Fibroblast of skin of right quadriceps (primary cell): ENCODE measurements around the gene TSSK6.
A peak's percentile ranks its signal among the peaks of the same experiment; 100 is the strongest.

Source experiments
- DNase-seq: peaks from one replicate; pipeline ENCODE4 v3.0.0-alpha.2; 2013

TSSK6 gene

DNA sequence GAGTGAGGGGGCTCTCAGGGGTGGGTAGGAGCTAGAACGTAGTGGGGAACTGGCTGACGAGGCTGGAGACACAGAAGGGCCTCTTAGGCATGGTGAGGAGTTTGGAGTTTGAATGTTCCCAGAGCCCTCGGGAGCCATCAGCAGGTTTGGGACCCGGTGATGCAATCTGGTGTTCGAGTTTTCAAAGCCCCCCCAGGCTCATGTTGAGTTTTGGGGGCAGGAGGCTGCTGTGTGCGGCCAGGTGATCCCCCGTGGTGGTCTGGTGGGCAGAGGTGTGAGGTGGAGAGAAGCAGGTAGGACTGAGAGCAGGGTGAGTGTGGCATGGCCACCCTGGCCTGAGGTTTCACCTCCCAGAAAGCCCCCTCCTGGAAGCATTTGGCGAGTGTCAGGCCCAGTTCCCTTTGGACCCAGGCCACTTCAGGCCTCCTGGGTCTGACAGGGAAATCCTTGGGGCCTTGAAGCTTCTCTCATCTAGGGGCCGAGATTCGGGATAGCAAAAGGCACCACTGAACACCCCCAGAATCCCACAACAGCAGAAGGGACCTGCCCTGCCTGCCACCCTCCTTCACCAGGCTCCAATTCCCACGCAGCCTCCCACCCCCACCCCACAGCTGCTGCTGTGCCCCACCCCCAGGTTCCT lies 14.6 kb upstream of the TSSK6 start:
- no peak for DNase-seq

DNA sequence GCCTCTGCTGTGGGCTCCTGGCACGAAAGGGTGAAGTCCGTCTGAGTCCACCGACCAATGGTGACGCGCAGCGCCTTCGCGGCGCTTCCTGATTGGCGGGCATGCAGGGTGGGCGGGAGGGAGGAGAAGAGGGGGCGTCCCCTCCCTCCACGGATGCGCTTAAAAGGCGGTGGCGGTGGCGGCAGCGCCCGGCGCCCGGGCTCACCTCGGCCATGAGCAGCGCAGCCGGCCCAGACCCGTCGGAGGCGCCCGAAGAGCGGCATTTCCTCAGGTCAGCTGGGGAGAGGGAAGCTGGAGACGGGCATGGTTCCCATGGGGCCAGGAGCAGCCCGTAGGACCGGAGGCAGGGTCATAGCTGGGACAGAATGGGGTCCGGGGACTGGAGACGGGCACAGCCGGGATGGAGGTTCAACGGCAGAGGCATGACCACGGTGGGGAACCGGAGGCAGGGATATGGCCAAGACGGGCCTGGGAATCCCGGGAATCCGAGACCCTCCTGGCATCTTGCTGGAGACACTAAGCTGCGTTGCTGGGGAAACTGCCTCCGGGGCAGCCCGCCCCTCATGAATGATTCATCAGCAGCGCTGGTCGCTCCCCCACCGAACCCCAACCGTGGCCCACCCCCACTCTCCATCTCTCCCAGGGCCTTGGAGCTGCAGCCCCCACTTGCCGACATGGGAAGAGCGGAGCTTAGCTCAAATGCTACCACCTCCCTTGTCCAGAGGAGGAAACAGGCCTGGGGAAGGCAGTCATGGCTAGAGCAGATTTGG lies 13.6 kb upstream of the TSSK6 start, which contains the start of gene YJEFN3:
Gene YJEFN3 (plus strand): TSS at position 191 of the 770 bp plus-strand sequence. CDS start 22 bp downstream, at position 213.
- DNase-seq, result peak; percentile 52

DNA sequence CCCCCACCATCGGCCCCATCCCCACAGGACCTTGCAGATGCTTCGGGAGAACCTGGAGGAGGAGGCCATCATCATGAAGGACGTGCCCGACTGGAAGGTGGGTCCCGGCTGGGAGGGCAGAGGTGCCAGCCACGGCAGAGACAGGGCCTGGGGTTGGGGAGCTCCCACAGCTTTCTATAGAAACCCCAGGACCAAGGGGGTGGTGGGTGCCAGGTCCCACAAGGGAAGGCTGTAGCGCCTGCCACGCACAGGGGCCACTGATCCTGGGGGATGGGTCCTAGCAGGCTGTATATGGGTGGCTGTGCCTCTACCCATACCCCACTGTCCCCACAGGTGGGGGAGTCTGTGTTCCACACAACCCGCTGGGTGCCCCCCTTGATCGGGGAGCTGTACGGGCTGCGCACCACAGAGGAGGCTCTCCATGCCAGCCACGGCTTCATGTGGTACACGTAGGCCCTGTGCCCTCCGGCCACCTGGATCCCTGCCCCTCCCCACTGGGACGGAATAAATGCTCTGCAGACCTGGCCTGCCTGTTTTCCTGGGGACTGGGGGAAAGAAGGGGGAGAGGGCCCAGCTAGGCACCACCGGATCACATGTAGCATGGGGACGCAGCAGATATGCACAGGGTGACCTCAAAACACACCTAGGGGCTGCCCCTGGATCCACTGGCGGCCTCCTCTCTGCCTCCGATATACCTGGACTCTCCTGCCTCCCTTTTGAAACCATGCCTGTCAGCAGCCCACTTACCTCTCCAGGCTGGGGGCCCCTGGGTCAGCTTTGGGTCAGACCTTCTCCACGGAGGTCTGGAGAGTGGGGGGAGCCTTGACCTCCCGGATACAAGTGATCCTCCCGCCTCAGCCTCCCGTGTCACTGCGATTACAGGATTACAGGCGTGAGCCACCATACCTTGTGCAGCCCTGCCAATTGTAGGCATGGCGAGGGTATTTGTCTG lies 12.6 kb upstream of the TSSK6 start:
- DNase-seq, result no peak

DNA sequence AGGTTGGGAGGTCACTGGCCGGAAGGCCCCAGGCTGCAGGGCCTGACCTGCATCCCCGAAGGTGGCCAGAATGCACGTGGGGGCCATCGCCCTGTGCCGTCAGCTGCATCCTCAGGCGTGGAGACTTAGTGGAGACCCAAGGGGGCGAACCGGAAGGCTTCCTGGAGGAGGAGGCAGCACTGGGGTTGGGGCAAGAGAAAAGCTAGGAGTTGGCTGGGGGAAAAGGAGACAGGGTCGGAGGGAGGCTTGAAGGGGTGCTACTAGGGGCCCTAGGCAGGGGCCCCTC lies 12.0 kb upstream of the TSSK6 start:
- DNase-seq, result no peak

DNA sequence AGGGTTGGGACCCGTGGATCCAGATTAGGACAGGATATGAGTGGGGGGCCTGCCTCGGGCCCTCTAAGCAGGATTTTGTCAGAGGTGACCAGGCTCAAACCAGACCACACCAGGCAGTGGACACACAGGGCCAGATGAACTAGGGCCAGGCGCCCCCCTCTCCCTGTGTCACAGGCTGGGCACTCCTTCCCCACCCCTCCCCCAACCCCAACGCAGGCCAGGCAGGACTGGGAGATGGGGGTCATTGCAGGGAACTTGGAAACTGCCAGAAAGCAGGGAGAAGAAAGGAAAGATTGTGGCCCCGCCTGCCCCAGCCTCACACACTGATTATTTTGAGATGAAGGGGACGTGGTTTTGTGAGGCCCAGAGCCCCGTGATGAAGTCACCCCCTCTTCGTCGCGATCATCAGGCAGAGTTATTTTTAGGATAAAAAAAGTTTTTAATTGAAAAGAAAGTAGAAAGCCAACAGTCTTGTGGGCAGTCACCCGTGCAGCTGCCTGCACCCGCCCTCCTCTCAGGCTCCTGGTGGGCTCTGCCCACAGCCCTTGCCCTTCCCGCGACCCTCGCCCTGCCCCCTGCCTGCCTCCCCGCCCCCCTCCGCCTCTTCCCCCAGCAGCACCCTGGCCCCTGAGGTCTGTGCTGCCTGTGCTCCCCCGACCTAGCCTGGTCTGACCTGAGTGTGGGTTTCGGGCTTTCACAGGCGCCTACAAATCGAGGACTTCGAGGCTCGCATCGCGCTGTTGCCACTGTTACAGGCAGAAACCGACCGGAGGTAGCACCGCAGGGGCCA lies 11.4 kb upstream of the TSSK6 start:
- no peak for DNase-seq

DNA sequence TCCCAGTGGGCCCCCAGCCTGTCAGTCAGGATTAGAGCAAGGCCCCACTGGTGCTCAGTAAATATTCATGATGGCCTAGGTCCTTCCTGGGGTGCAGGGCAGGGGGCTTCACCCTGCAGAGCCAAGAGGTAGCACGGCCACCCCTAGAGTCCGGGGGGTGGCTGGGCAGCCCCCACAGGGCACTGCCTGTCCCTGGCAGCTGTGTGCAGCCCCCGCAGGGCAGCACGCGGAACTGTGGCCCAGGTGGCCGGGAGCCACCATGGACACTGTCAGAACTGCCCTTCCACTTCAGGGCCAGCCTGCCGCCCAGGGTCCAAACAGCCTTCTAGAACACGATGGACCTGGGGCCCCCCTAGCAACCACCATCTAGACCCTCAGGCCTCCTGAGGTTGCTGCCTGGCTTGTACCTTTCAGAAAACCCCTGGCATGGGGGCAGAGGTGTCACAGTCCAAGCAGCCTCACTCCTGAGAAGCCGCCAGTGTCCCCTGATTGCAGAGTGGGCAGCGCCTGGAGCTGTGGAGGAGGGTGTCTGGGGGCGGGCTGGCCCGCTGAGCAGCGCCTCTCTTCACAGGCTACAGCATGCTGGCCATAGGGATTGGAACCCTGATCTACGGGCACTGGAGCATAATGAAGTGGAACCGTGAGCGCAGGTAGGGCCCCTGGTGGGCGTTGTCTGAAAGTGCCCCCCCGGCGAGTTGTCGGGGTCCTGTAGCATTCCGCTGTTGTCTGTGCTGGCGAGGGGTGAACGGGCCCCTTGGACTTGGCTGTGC lies 10.4 kb upstream of the TSSK6 start:
- no peak for DNase-seq

DNA sequence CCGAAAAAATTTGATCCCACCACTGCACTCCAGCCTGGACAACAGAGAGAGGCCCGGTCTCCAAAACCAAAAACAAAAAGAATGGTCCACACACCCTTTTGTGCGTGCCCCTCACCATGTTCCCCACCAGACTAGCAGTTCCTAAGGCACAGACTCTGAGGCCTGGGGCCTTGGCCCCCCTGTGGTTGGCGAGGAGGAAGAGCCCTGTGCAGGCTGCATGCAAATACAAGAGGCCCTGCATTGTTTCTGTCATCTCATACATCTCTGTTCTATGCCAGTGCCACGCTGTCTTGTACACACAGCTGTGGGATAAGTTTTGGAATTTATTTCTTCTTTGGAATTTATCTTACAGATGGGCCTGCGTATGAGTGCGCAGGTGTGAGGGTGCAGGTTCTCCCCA lies 8.7 kb upstream of the TSSK6 start:
- DNase-seq, result no peak

DNA sequence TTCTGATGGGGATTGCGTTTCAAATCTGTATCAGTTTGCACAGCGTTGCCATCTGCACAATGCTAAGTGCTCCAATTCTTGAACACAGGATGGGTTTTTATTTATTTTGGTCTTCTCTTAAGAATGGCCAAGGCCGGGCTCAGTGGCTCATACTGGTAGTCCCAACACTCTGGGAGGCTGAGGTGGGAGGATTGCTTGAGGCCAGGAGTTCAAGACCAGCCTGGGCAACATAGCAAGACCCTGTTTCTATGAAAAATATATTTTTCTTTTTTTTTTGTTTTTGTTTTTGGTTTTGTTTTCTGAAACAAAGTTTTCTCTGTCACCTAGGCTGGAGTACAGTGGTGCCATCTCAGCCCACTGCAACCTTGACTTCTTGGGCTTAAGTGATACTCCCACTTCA lies 7.8 kb upstream of the TSSK6 start:
- DNase-seq, result no peak

DNA sequence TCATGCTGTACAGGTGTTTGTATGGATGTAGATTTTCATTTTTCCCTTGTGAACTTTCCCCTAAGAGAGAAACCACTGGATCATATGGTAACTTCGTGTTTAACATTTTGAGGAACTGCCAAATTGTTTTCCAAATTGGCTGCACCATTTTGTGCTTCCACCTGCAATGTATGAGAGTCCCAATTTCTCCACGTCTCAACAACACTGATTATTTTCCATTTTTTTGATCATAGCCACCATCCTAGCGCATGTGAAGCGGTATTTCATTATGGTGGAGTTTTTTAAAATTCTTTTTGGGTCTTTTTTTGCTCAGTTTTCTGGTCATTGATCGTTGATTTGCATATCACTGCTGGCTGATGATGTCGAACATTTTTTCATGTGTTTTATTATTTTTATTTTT lies 5.6 kb upstream of the TSSK6 start:
- DNase-seq, result no peak

DNA sequence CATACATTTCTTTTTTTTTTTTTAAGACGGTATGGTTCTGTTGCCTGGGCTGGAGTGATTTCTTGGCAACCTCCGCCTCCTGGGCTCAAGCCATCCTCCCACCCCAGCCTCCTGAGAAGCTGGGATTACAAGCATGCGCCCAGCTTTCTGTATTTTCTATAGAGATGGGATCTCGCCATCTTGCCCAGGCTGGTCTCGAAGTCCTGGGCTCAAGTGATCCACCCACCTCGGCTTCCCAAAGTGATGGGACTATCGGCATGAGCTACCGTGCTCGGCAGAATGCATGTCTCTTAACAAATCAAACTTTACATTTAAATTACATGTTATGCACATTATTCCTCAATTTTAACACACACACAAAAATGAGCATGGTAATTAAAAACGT lies 1.9 kb upstream of the TSSK6 start:
- no peak for DNase-seq

DNA sequence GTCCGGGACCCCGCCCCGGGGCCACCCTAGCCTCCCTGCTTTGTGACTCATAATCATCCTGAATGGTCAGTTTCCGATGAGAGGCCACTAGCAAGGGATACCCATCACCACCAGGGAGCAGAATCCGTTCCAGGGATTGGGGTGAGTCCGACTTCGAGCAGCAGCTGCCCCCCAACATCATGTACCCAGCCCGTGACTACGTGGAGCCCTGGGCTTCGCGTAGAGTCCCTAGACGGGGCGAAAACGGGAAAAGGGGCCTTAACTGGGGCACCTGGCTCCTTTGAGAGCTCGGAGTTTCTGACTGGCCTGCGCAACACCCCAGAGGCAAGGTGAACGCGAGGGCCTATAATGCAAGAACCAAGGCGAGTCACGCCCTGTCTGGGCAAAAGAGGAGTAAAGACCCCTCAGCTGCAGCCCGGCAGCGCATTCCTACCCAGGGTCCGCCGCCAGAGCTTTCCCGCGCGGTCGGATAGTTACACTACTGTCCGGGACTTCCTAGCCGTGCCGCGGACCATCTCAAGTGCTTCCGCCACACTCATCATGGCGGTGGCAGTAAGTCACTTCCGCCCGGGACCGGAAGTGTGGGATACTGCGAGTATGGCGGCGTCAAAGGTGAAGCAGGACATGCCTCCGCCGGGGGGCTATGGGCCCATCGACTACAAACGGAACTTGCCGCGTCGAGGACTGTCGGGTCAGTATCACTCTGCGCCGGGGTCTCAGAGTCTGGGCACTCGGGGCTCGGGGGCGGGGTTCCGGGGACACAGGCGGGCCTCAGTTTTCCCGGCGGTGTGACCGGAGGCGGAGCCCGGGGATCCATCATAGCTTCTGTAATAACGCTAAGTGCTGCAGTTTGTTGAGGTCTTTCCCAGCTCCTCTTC lies 533 bp upstream of the TSSK6 start, which contains the start of gene NDUFA13:
Gene NDUFA13 (plus strand): TSS at position 584 of the 878 bp plus-strand sequence. CDS start 14 bp downstream, at position 598.
- DNase-seq, result peak; percentile 94

DNA sequence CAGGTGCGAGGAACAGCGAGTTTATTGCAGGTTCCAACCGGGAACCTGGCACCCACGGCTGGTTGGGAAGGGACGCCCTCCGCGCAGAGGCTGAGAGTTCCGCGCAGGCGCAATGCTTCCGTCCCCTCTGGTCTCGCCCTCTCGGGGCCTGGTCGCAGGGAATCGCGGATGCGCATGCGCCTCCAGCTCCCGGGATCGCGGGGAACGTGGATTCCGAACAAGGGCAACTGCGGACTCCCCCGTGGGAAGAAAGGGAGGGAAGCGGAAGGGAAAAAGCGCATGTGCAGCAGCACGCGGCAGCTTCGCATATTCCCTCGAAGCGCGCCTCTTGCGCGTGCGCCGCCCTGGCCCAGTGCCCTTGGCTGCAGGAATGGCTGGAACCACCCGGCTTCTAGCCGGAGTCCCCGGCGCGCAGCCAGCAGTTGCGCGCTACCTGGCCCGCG lies 1.1 kb downstream of the TSSK6 start:
- peak; percentile 62 for DNase-seq

DNA sequence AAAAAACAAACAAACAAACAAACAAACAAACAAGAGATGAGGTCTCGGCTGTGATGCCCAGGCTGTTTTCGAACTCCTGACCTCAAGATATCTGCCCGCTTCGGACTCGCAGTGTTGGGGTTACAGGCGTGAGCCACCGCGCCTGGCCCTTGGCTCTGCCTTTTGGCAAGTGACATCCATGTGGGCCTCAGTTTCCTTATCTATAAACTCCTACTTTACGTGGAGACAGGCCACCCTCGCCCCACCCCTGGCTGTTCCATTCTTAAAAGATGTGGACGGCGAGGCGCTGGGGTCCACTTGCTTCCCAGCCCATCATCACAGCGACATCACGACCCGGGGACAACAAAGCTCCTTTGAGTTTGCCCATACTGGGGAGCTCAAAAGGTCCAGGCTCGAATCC lies 1.7 kb downstream of the TSSK6 start:
- DNase-seq, result no peak

DNA sequence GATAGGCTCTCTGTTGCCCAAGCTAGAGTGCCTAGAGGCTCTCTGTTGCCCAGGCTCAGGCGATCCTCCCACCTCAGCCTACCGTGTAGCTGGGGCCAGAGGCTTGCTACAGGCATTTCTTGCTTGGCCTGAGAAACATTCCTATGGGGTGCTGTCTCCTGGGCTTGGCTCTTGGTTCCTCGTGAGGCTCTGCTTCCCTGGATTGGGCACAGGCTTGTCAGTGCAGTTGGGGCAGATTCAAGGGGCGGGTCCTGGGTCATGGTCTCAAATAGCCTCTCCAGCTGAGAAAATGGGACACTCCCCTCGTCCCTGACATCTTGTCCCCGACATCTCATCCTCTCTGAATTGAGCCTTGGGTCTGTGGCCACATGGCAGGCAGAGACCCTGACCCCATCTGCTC lies 4.9 kb downstream of the TSSK6 start:
- DNase-seq, result no peak

DNA sequence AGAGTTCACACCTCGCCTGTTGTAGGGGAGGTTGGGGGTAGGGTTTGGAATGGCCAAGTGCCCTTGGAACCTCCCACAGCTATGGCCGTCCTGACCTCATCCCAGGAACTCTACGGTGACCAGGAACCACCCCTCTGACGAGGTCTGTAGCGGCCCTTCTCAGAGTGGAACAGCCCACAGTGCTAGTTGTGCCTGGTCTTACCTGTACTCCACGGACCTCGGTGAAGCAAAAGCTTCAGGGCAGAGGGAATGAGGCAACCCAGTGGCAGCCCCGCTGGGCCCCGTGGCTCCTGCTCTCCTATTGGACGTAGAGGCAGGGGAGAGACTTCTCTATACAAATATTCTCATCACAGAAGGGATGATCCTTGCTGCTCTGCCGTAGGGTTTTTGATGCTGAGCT lies 7.1 kb downstream of the TSSK6 start:
- no peak for DNase-seq

DNA sequence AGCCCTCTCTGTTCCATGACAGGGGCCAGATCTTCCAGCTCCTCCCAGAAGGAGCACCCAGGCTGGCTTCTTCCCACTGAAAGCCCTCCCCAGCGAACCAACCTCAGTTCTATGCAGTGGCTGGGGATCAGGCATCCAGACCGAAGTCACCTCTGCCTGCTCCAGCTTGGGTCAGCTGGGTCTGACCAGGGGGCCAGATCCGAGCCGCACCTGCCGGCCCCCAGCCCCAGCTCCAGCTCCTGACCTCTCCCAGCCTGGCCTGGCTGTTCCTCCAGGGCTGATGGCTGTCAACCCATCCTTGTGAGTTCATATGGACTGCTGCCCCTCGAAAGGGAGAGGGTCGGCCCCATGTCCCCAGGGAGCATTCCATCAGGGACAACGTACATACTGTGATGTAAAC lies 8.0 kb downstream of the TSSK6 start:
- no peak for DNase-seq

DNA sequence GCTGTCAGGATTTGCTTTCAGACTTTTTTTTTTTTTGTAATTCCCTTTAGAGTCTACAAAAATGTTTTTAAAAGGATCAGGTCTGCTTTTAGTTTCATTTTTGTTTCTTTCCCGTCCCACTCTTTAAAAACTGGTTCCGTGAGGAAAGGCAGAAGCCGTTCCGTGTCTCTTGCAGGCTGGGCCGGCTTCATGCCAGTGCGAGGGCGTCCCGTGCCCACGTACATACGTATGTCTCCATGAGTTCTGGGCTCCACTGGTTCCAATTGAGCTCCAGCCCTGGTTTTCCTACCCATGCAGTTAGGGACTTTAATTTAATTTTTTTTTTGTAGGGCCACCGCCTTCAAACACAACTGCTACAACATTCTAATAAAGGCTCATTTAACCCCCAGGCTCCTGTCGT lies 8.8 kb downstream of the TSSK6 start:
- no peak for DNase-seq

DNA sequence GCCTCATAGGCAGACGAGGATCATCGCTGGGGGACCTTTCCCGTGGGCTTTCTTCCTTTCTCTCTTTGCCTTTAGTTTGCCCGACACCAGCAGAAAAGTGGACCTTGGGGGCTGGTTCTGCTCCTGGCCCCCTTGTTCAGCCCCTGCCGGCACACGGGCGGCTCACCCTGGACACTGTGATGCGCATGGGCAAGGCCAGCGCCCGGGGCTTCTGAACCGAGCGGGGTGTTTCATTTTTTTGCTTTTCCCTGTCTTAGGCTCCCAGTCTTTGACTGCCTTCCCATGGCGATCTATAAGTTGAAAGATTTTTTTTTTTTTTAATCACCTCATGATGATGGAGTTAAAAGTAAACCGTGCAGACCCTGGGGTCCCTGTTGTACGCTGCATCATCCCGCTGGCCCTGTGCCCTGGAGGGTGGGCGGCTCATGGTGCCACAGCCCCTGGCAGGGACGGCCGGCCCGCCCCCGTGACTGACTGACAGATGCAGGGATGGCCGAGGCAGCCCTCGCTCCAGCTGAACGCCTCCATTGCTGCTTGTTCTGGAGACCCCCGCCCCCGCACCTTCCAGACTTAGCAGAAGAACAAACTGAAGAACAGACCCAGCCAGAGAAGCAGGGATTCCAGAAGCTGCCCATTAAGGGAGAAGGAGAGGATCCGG lies 9.6 kb downstream of the TSSK6 start:
- no peak for DNase-seq

DNA sequence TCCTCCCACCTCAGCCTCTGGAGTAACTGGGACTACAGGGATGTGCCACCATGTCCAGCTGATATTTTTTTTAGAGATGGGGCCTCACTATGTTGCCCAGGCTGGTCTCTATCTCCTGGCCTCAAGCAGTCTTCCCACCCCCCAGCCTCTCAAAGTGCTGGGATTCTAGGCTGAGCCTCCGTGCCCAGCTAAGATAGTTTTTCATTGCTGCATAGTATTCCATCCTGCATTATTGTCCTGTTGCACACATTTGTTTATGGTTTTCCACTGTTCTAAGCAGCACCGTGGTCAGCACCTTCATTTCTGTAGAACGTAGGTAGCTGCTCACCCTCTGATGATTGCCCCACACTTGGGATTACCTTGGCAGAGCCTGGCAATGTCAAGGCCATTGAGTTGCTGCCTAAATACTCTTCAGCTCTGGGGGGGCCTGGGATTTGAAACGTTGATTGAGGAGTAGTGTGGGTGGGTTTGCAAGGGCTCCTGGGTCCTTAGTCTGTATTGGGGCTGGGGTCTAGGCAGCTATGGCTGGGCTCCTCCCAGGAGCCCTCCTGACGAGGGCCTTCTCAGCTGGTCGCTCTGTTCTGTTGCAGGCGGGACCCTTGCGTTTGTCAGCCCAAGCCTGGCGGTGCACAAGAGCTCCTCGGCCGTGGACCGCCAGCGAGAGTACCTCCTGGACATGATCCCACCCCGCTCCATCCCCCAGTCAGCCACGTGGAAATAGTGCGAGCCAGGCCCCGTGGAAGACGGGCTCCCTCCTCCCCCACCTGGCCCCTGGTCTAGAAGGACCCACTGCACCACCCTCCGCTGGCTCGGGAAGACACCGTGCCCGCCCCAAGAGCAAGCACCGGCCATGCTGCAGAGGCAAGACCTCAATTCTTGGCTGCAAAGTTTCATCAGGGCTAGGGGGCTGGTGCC lies 10.3 kb downstream of the TSSK6 start:
- DNase-seq, result no peak
